Hepatocyte (in vitro differentiated cells): Measurements from ENCODE around the gene DZIP3. TPM values are rescaled to one million over a fixed set of nuclear protein-coding genes. Genes with fewer than 3 reads are reported as not detected.

ENCODE experiments used
- DNase-seq: peaks from one replicate; pipeline ENCODE4 v3.0.0-alpha.2; 2016; ENCODE audit warnings: low spot score
- H2AFZ ChIP-seq: fragments of 200-600 bp; sonication (generic); 2 replicates; pipeline ENCODE4 v1.6.0; 2016; ENCODE audit warnings: antibody characterized with exemption, mild to moderate bottlenecking
- H3K27ac ChIP-seq: fragments of 200-600 bp; sonication (generic); 2 replicates; pipeline ENCODE4 v1.5.1; 2016; ENCODE audit warnings: mild to moderate bottlenecking
- H3K27me3 ChIP-seq: fragments of 200-600 bp; sonication (generic); 2 replicates; pipeline ENCODE4 v1.6.1; 2016
- H3K36me3 ChIP-seq: fragments of 200-600 bp; sonication (generic); replicated peaks from 2 replicates; pipeline ENCODE4 v1.5.1; 2016; ENCODE audit warnings: low read depth; ENCODE audit not compliant: insufficient read depth
- H3K4me1 ChIP-seq: fragments of 200-600 bp; sonication (generic); 2 replicates; pipeline ENCODE4 v1.5.1; 2016; ENCODE audit warnings: mild to moderate bottlenecking, moderate library complexity; ENCODE audit not compliant: insufficient read depth
- H3K4me2 ChIP-seq: fragments of 200-600 bp; sonication (generic); 2 replicates; pipeline ENCODE4 v1.6.0; 2016
- H3K4me3 ChIP-seq: fragments of 200-600 bp; sonication (generic); 2 replicates; pipeline ENCODE4 v1.5.1; 2016; ENCODE audit warnings: mild to moderate bottlenecking
- H3K79me2 ChIP-seq: fragments of 200-600 bp; sonication (generic); 2 replicates; pipeline ENCODE4 v1.6.0; 2017; ENCODE audit warnings: mild to moderate bottlenecking
- H3K9me2 ChIP-seq: fragments of 200-600 bp; sonication (generic); replicated peaks from 2 replicates; pipeline ENCODE4 v1.6.0; 2017; ENCODE audit warnings: mild to moderate bottlenecking; ENCODE audit not compliant: insufficient read depth
- H3K9me3 ChIP-seq: fragments of 200-600 bp; sonication (generic); 2 replicates; pipeline ENCODE4 v1.5.1; 2016; ENCODE audit warnings: low read depth, mild to moderate bottlenecking
- H4K20me1 ChIP-seq: fragments of 200-600 bp; sonication (generic); 2 replicates; pipeline ENCODE4 v1.6.0; 2016; ENCODE audit warnings: mild to moderate bottlenecking; ENCODE audit not compliant: insufficient read depth, poor library complexity, severe bottlenecking
- EZH2 ChIP-seq: fragments of 200-600 bp; sonication (generic); IDR thresholded peaks from 2 replicates; pipeline ENCODE4 v1.6.1; 2016; ENCODE audit warnings: antibody characterized with exemption, mild to moderate bottlenecking, borderline replicate concordance
- EZH2phosphoT487 ChIP-seq: fragments of 200-600 bp; sonication (generic); IDR thresholded peaks from one replicate; pipeline ENCODE4 v1.6.1; 2018; ENCODE audit warnings: antibody characterized with exemption, mild to moderate bottlenecking, low read depth, moderate library complexity; ENCODE audit not compliant: unreplicated experiment, severe bottlenecking
- WGBS: methylation state at CpG from one replicate; pipeline ENCODE4 v1.1.6; 2016; ENCODE audit warnings: low lambda C conversion rate; ENCODE audit errors: missing lambda C conversion rate; 5-methylcytosine and 5-hydroxymethylcytosine counted together
- polyA plus RNA-seq: library from polyadenylated mRNA; unstranded; fragments of >200 nt; fragmentation: Nextera tagmentation; extraction: Ambion mirVana; gene quantifications from 2 replicates; pipeline ENCODE4 v1.2.1, GENCODE V29; 2016
- total RNA-seq: library from RNA; depleted of rRNA; stranded (reverse); fragments of >200 nt; gene quantifications from 2 replicates; pipeline ENCODE4 v1.2.3, GENCODE V29; 2014
- TF ChIP-seq, protein P1 (sequence below): fragments of 200-600 bp; sonication (generic); IDR thresholded peaks from 2 replicates; pipeline ENCODE4 v1.5.1; 2016; ENCODE audit warnings: antibody characterized with exemption, mild to moderate bottlenecking; ENCODE audit not compliant: poor library complexity

The DZIP3 gene
- total and polyA plus RNA-seq, 2 experiments from 2014 or later, result 10.8 to 18.5 TPM

- Histone ChIP-seq H3K9me3 (no peaks in the 10 kb centered on the region), H2AFZ (no peak overlapping the region), H3K27ac (no peak overlapping the region), H3K4me3 (no peak overlapping the region), H3K9me2 (no peaks in the 10 kb centered on the region), H4K20me1 (no peaks in the 10 kb centered on the region), H3K79me2 (no peaks in the 10 kb centered on the region), H3K4me1 (no peaks in the 10 kb centered on the region), H3K4me2 (no peak overlapping the region), H3K27me3 (no peaks in the 10 kb centered on the region), H3K36me3 (no peaks in the 10 kb centered on the region)
- no peak for DNase-seq
- no peak for TF ChIP-seq EZH2phosphoT487
- TF ChIP-seq EZH2, result no peak
- TF ChIP-seq, protein P1, sequence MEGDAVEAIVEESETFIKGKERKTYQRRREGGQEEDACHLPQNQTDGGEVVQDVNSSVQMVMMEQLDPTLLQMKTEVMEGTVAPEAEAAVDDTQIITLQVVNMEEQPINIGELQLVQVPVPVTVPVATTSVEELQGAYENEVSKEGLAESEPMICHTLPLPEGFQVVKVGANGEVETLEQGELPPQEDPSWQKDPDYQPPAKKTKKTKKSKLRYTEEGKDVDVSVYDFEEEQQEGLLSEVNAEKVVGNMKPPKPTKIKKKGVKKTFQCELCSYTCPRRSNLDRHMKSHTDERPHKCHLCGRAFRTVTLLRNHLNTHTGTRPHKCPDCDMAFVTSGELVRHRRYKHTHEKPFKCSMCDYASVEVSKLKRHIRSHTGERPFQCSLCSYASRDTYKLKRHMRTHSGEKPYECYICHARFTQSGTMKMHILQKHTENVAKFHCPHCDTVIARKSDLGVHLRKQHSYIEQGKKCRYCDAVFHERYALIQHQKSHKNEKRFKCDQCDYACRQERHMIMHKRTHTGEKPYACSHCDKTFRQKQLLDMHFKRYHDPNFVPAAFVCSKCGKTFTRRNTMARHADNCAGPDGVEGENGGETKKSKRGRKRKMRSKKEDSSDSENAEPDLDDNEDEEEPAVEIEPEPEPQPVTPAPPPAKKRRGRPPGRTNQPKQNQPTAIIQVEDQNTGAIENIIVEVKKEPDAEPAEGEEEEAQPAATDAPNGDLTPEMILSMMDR, result no peak
Measured at GRCh38 chr3:108564564-108564963, 25.0 kb upstream of the DZIP3 start.

GRCh38 chr3:108565506-108565905 is 24.0 kb upstream of the DZIP3 start:
- Histone ChIP-seq H3K4me2 (no peak overlapping the region), H3K9me2 (no peaks in the 10 kb centered on the region), H4K20me1 (no peaks in the 10 kb centered on the region), H3K9me3 (no peaks in the 10 kb centered on the region), H3K36me3 (no peaks in the 10 kb centered on the region), H3K4me1 (no peaks in the 10 kb centered on the region), H3K4me3 (no peak overlapping the region), H3K27me3 (no peaks in the 10 kb centered on the region), H3K27ac (no peak overlapping the region), H3K79me2 (no peaks in the 10 kb centered on the region), H2AFZ (no peak overlapping the region)
- no peak for DNase-seq
- no peak for TF ChIP-seq EZH2phosphoT487
- TF ChIP-seq, protein P1, result no peak
- no peak for TF ChIP-seq EZH2
- 95% methylated on average over 3 of the region's 3 CpGs for WGBS

- WGBS, result 100% methylated on average over 1 of the region's 1 CpG
- Histone ChIP-seq H3K27ac (no peak overlapping the region), H3K9me3 (no peaks in the 10 kb centered on the region), H3K4me3 (no peak overlapping the region), H2AFZ (no peak overlapping the region), H4K20me1 (no peaks in the 10 kb centered on the region), H3K4me2 (no peak overlapping the region), H3K4me1 (no peaks in the 10 kb centered on the region), H3K27me3 (no peaks in the 10 kb centered on the region), H3K79me2 (no peaks in the 10 kb centered on the region), H3K36me3 (no peaks in the 10 kb centered on the region), H3K9me2 (no peaks in the 10 kb centered on the region)
- DNase-seq, result no peak
- TF ChIP-seq EZH2 (no peak), EZH2phosphoT487 (no peak)
- TF ChIP-seq, protein P1, result no peak
Measured at GRCh38 chr3:108566599-108566998, 22.9 kb upstream of the DZIP3 start.

DNA sequence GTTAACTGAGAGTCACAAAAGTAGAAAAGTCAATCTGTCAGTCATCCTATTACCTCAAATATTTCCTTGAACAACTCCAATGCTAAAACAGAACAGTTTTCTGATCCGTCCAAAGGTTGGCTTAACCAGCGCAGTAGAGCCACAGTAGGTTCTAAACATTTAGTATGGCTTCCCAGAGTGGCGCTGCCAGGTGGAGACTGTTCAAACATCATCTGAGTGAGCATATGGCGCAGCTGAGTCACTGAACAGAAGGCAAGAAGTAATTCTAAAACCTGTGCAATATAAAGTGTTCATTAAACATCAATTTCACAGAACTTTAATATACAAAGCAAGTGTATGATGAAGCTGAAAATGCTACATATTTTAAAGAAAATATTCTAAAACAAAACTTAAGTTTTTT is 20.2 kb upstream of the DZIP3 start:
- over 99% methylated on average over 4 of the region's 4 CpGs for WGBS
- H3K79me2 ChIP-seq, result no peaks in the 10 kb centered on the region
- peaks cover 4% of the 10 kb centered on the region for H3K9me3 ChIP-seq
- H3K9me2 ChIP-seq, result no peaks in the 10 kb centered on the region
- no peaks in the 10 kb centered on the region for H3K36me3 ChIP-seq
- no peaks in the 10 kb centered on the region for H3K4me1 ChIP-seq
- no peaks in the 10 kb centered on the region for H3K27me3 ChIP-seq
- H3K27ac ChIP-seq, result no peak overlapping the region
- no peak overlapping the region for H3K4me3 ChIP-seq
- no peak for DNase-seq
- H2AFZ ChIP-seq, result no peak overlapping the region
- no peaks in the 10 kb centered on the region for H4K20me1 ChIP-seq
- no peak overlapping the region for H3K4me2 ChIP-seq
- TF ChIP-seq EZH2, result no peak
- TF ChIP-seq, protein P1, result no peak
- no peak for TF ChIP-seq EZH2phosphoT487
